HepG2 (cell line): ENCODE measurements around the gene GNG10. TPM values are rescaled to one million over a fixed set of nuclear protein-coding genes. Genes with fewer than 3 reads are reported as not detected.
A peak's percentile ranks its signal among the peaks of the same experiment; 100 is the strongest.

Experiments used
- ADNP ChIP-seq: sonication (generic); formaldehyde crosslinking; IDR thresholded peaks from 2 replicates; pipeline ENCODE4 v1.4.0; 2020; ENCODE audit warnings: missing genetic modification reagents
- AHR ChIP-seq: IDR thresholded peaks from 2 replicates; pipeline ENCODE4 v1.6.1; 2018; ENCODE audit warnings: missing genetic modification reagents, missing compliant biosample characterization
- ARID2 ChIP-seq: sonication (generic); formaldehyde crosslinking; IDR thresholded peaks from 2 replicates; pipeline ENCODE4 v1.8.1; 2022; ENCODE audit warnings: mild to moderate bottlenecking, missing genetic modification reagents, borderline replicate concordance
- BRF2 ChIP-seq: sonication (generic); formaldehyde crosslinking; IDR thresholded peaks from 2 replicates; pipeline ENCODE4 v1.8.1; 2022; ENCODE audit warnings: mild to moderate bottlenecking, missing genetic modification reagents
- ELF4 ChIP-seq: sonication (generic); formaldehyde crosslinking; IDR thresholded peaks from 2 replicates; pipeline ENCODE4 v1.5.0; 2020; ENCODE audit warnings: missing genetic modification reagents, mild to moderate bottlenecking, moderate library complexity, borderline replicate concordance
- FOSL2 ChIP-seq: sonication (generic); formaldehyde crosslinking; IDR thresholded peaks from 2 replicates; pipeline ENCODE4 v1.4.0; 2020; ENCODE audit warnings: missing genetic modification reagents
- GATAD2A ChIP-seq: IDR thresholded peaks from 2 replicates; pipeline ENCODE4 v1.6.1; 2016
- HIC2 ChIP-seq: sonication (generic); formaldehyde crosslinking; IDR thresholded peaks from 2 replicates; pipeline ENCODE4 v1.9.0; 2022; ENCODE audit warnings: low read depth, missing genetic modification reagents
- MEF2D ChIP-seq: sonication (generic); formaldehyde crosslinking; IDR thresholded peaks from 2 replicates; pipeline ENCODE4 v1.5.1; 2020; ENCODE audit warnings: mild to moderate bottlenecking, missing genetic modification reagents
- MIER2 ChIP-seq: IDR thresholded peaks from 2 replicates; pipeline ENCODE4 v1.6.1; 2016; ENCODE audit warnings: missing biosample characterization, missing genetic modification reagents
- MXI1 ChIP-seq: IDR thresholded peaks from 3 replicates; pipeline ENCODE4 v1.6.1; 2012; ENCODE audit warnings: low read depth, low read length, inconsistent platforms, borderline replicate concordance
- NAIF1 ChIP-seq: sonication (generic); formaldehyde crosslinking; IDR thresholded peaks from 2 replicates; pipeline ENCODE4 v1.5.0; 2020; ENCODE audit warnings: mild to moderate bottlenecking, missing genetic modification reagents, borderline replicate concordance
- NKX3-1 ChIP-seq: sonication (generic); formaldehyde crosslinking; IDR thresholded peaks from 2 replicates; pipeline ENCODE4 v1.5.0; 2020; ENCODE audit warnings: missing genetic modification reagents
- RFXAP ChIP-seq: sonication (generic); formaldehyde crosslinking; IDR thresholded peaks from 2 replicates; pipeline ENCODE4 v1.4.0; 2020; ENCODE audit warnings: missing genetic modification reagents, borderline replicate concordance
- SIN3A ChIP-seq: IDR thresholded peaks from 2 replicates; pipeline ENCODE4 v1.6.1; 2011; ENCODE audit warnings: low read depth, mild to moderate bottlenecking, control low read depth, low read length, borderline replicate concordance
- SPEN ChIP-seq: sonication (generic); formaldehyde crosslinking; IDR thresholded peaks from 2 replicates; pipeline ENCODE4 v1.5.1; 2020; ENCODE audit warnings: low read depth, mild to moderate bottlenecking, missing genetic modification reagents
- TSC22D2 ChIP-seq: sonication (generic); formaldehyde crosslinking; IDR thresholded peaks from 2 replicates; pipeline ENCODE4 v1.5.1; 2020; ENCODE audit warnings: missing genetic modification reagents, mild to moderate bottlenecking, borderline replicate concordance
- ZBTB46 ChIP-seq: sonication (generic); formaldehyde crosslinking; IDR thresholded peaks from 2 replicates; pipeline ENCODE4 v1.4.0; 2020; ENCODE audit warnings: mild to moderate bottlenecking, missing genetic modification reagents, borderline replicate concordance
- ZNF503 ChIP-seq: sonication (generic); formaldehyde crosslinking; IDR thresholded peaks from 2 replicates; pipeline ENCODE4 v1.4.0; 2020; ENCODE audit warnings: missing genetic modification reagents
- ZNF740 ChIP-seq: sonication (generic); formaldehyde crosslinking; IDR thresholded peaks from 2 replicates; pipeline ENCODE4 v1.4.0; 2020; ENCODE audit warnings: missing genetic modification reagents
- ZNF784 ChIP-seq: sonication (generic); formaldehyde crosslinking; IDR thresholded peaks from 2 replicates; pipeline ENCODE4 v1.5.1; 2020; ENCODE audit warnings: missing genetic modification reagents, mild to moderate bottlenecking, borderline replicate concordance
- polyA plus RNA-seq, 8 experiments: library from polyadenylated mRNA; depleted of rRNA in 3 of 8; stranded (reverse) in 7 of 8; unstranded in 1 of 8; fragments of >200 nt; fragmentation: Illumina TruSeq in 4 of 8; extraction: Trizol in 4 of 8; gene quantifications; 2 replicates each; pipeline versions ENCODE4 v1.2.1 to v1.2.3, GENCODE V29; 2011 to 2016; ENCODE audit warnings: low read depth in 4 of 8, missing spikeins in 1 of 8, mixed read lengths in 1 of 8; ENCODE audit not compliant: insufficient read depth in 1 of 8
- total RNA-seq, 5 experiments: library from RNA; depleted of rRNA; stranded (reverse); fragments of >200 nt; fragmentation: Illumina TruSeq; extraction: Trizol; gene quantifications; 2 replicates each; pipeline ENCODE4 v1.2.3, GENCODE V29; 2016; ENCODE audit warnings: low read depth in 1 of 5

GNG10 gene
- total and polyA plus RNA-seq, 2 of the 13 experiments (the other 11 are each of a cell fraction or from before 2014, with no cell fraction given), result 29.8 to 32.4 TPM

- TF ChIP-seq ZNF784 (CRISPR knock-in tag) (peak; percentile 78; the same call in 1 of the 2 replicates), BRF2 (CRISPR knock-in tag) (0 out of 2 replicates have a peak, but pooled peaks have one; percentile 13), ARID2 (peak; percentile 41; the same call in 1 of the 2 replicates), ELF4 (CRISPR knock-in tag) (no peak), MXI1 (peak; percentile 93; the same call in 2 of the 3 replicates), FOSL2 (CRISPR knock-in tag) (no peak), NKX3-1 (peak; percentile 86), SIN3A (peak; percentile 86; the same call in 1 of the 2 replicates), ZNF503 (CRISPR knock-in tag) (peak; percentile 55; the same call in 1 of the 2 replicates), MIER2 (CRISPR knock-in tag) (no peak; the same call in 1 of the 2 replicates), HIC2 (no peak; the same call in 1 of the 2 replicates), NAIF1 (CRISPR knock-in tag) (no peak), SPEN (peak; percentile 89), ZBTB46 (CRISPR knock-in tag) (peak; percentile 84; the same call in 1 of the 2 replicates), MEF2D (no peak; the same call in 1 of the 2 replicates), TSC22D2 (no peak; the same call in 1 of the 2 replicates), RFXAP (CRISPR knock-in tag) (peak; percentile 71; the same call in 1 of the 2 replicates), AHR (CRISPR knock-in tag) (0 out of 2 replicates have a peak, but pooled peaks have one; percentile 12), ADNP (CRISPR knock-in tag) (no peak), ZNF740 (CRISPR knock-in tag) (peak; percentile 59; the same call in 1 of the 2 replicates), GATAD2A (CRISPR knock-in tag) (no peak)
These were observed 30.0 kb upstream of the GNG10 start, which contains the start of gene DNAJC25 (continued) for GRCh38 chr9:111631214-111631971.
